Measurements from ENCODE around the gene LZIC.

GRCh38 chr1:9883585-9884449 is 59.4 kb downstream of the LZIC start:
- no peak for TF ChIP-seq POLR2AphosphoS5 (IDR thresholded peaks at IDR 0.05; ENCODE audit: borderline replicate concordance, low read depth, low read length)
- no peak for TF ChIP-seq EZH2 (IDR thresholded peaks at IDR 0.05)
- no peak for TF ChIP-seq FOXP2 (optimal IDR thresholded peaks at IDR 0.05; ENCODE audit: control extremely low read depth, extremely low read length, insufficient read depth)

All from SK-N-MC (cell line).